Panc1 (cell line): Measurements from ENCODE around the gene IFNL3. TPM values are rescaled to one million over a fixed set of nuclear protein-coding genes. Genes with fewer than 3 reads are reported as not detected.

ENCODE experiments used
- ATAC-seq: fragments of 200-7000 bp; cut with Tn5 transposase; 2 replicates; pipeline ENCODE4 v1.9.1; 2020; ENCODE audit warnings: mild to moderate bottlenecking, moderate library complexity
- BruUV-seq: library from RNA; stranded (reverse); fragments of 400-500 nt; replicated peaks from 2 replicates; lab custom pipeline; 2021; lab: Mats Ljungman, UMichigan
- CTCF ChIA-PET: fragments of 300-600 bp; sonication (Branson Sonifier 250); formaldehyde crosslinking; loops from one replicate; lab custom pipeline; 2022; ENCODE audit warnings: antibody characterized with exemption; lab: Charles Lee
- POLR2A ChIA-PET: fragments of 300-600 bp; sonication (Branson Sonifier 250); formaldehyde crosslinking; loops from one replicate; lab custom pipeline; 2022; ENCODE audit warnings: antibody characterized with exemption; lab: Charles Lee
- DNase-seq: peaks from one replicate; pipeline ENCODE4 v3.0.0-alpha.2; 2010; ENCODE audit warnings: low read depth, low spot score
- H3K27ac ChIP-seq: 2 replicates; pipeline ENCODE4 v1.5.1; 2011; ENCODE audit warnings: mild to moderate bottlenecking, low read length, inconsistent platforms
- H3K27me3 ChIP-seq: fragments of 200-500 bp; sonication (Bioruptor generic); 2 replicates; pipeline ENCODE4 v1.6.0; 2014; ENCODE audit warnings: low read length, inconsistent platforms; ENCODE audit not compliant: control insufficient read depth, insufficient read depth
- H3K36me3 ChIP-seq: fragments of 200-500 bp; sonication (Bioruptor generic); 2 replicates; pipeline ENCODE4 v1.5.1; 2014; ENCODE audit warnings: inconsistent platforms, mild to moderate bottlenecking, low read length, moderate library complexity; ENCODE audit not compliant: control insufficient read depth, insufficient read depth
- H3K4me1 ChIP-seq: 2 replicates; pipeline ENCODE4 v1.5.1; 2011; ENCODE audit warnings: inconsistent platforms, mild to moderate bottlenecking, low read length, moderate library complexity; ENCODE audit not compliant: control insufficient read depth, insufficient read depth
- H3K4me3 ChIP-seq, 2 experiments: 2 replicates each; pipeline ENCODE4 v1.5.1; 2011 to 2012; ENCODE audit warnings: low read depth in 2 of 2, low read length in 2 of 2, mild to moderate bottlenecking in 2 of 2, inconsistent platforms in 1 of 2, moderate library complexity in 1 of 2
- H3K9me3 ChIP-seq: fragments of 200-500 bp; sonication (Bioruptor generic); 2 replicates; pipeline ENCODE4 v1.5.1; 2014; ENCODE audit warnings: low read depth, mild to moderate bottlenecking, inconsistent platforms, low read length, moderate library complexity; ENCODE audit not compliant: control insufficient read depth, insufficient read depth
- POLR2AphosphoS5 ChIP-seq: IDR thresholded peaks from 2 replicates; pipeline ENCODE4 v1.6.1; 2012; ENCODE audit warnings: mild to moderate bottlenecking, low read depth, low read length, moderate library complexity
- SIN3A ChIP-seq: IDR thresholded peaks from 2 replicates; pipeline ENCODE4 v1.6.1; 2012; ENCODE audit warnings: low read depth, mild to moderate bottlenecking, low read length, moderate library complexity, borderline replicate concordance; ENCODE audit not compliant: insufficient read depth
- TCF7L2 ChIP-seq: IDR thresholded peaks from 2 replicates; pipeline ENCODE4 v1.6.1; 2011; ENCODE audit warnings: mild to moderate bottlenecking, low read depth, low read length, inconsistent platforms
- in situ Hi-C: cut with HindIII; loops from 2 replicates; pipeline ENCODE4 v1.10.0; 2016; ENCODE audit warnings: low sequenced_read_pairs, low pct_unique_long_range_greater_than_20kb
- intact Hi-C: fragments of 100-400 bp; cut with micrococcal nuclease; formaldehyde crosslinking; loops from one replicate; pipeline ENCODE4 v1.10.0; 2022; ENCODE audit not compliant: unreplicated experiment
- total RNA-seq: library from RNA; stranded (reverse); gene quantifications from one replicate; pipeline ENCODE4 v1.2.1, GENCODE V29; 2021; ENCODE audit not compliant: unreplicated experiment
- TF ChIP-seq, protein P1 (sequence below), 2 experiments: IDR thresholded peaks; 2 replicates each; pipeline ENCODE4 v1.6.1; 2011 to 2012; ENCODE audit warnings: low read depth in 2 of 2, control low read depth in 1 of 2, low read length in 1 of 2, mild to moderate bottlenecking in 1 of 2, moderate library complexity in 1 of 2; ENCODE audit not compliant: insufficient read depth in 1 of 2
- TF ChIP-seq, protein P2 (sequence below): fragments of 450-650 bp; IDR thresholded peaks from 2 replicates; pipeline ENCODE4 v1.5.1; 2017; ENCODE audit warnings: mild to moderate bottlenecking

IFNL3 gene
- total RNA-seq, 1 experiment from 2014 or later, result not detected

DNA sequence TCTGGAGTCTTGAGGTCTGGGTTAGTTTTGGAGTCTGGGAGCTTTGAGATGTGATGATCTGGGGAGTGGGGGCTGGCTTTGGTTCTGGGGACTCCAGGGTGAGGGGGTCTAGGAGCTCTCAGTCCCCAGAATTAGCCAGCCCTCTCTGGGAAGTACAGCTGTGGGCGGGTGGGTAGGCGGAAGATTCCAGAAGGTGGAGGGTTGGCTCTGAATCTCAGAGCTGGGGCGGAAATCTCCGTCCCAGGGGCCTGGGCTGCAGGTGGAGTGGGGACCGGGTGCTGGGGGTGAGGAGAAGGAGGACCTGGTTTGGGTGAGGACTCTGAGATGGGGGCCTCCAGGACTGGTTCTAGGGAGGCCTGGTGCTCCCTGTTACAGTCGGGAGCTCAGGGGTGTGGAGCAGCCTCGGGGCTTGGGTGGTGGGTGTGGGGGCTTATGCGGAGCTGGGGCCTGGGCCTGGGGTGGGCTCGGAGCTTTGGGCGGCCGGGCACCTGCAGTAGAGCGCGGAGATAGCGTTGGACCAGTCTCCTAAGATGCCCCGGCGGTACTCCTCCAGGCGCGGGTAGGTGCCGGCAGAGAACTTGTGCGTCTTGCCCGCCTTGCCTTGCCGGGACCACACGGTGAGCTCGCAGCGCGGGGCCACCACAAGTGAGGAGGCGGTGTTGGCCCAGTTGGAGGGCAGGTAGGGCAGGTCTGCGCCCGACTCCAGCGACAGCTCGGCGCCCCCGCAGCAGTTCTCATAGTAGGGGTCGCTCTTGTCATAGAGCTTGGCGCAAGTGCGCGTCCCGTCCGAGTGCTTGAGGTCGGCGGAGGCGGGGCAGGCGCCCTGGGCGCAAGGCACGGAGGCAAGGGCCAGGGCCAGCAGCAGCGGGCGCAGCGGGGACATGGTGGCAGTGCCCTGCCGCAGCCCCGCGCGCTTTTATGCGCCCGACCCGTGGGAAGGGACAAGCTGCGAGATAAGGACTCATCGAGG is 41.1 kb downstream of the IFNL3 start, which contains the start of gene SYCN:
SYCN (minus strand) TSS at position 892 of the 970 bp plus-strand sequence; CDS start at position 883, 9 bp downstream.
- Histone ChIP-seq H3K9me3 (no peaks in the 10 kb centered on the region), H3K36me3 (no peaks in the 10 kb centered on the region), H3K27me3 (peaks cover 3% of the 10 kb centered on the region; the same call in 1 of the 2 replicates), H3K4me1 (peaks cover 5% of the 10 kb centered on the region), H3K27ac (no peak within 1 kb of the TSS), H3K4me3 (peak within 1 kb of the TSS in 1 of 2 experiments; percentile 10; a peak in 1 of 4 replicates)
- intact Hi-C loops (no loop called here), in situ Hi-C loops (no loop called here)
- TF ChIP-seq POLR2AphosphoS5 (no peak), SIN3A (no peak), TCF7L2 (no peak)
- TF ChIP-seq, protein P1, sequence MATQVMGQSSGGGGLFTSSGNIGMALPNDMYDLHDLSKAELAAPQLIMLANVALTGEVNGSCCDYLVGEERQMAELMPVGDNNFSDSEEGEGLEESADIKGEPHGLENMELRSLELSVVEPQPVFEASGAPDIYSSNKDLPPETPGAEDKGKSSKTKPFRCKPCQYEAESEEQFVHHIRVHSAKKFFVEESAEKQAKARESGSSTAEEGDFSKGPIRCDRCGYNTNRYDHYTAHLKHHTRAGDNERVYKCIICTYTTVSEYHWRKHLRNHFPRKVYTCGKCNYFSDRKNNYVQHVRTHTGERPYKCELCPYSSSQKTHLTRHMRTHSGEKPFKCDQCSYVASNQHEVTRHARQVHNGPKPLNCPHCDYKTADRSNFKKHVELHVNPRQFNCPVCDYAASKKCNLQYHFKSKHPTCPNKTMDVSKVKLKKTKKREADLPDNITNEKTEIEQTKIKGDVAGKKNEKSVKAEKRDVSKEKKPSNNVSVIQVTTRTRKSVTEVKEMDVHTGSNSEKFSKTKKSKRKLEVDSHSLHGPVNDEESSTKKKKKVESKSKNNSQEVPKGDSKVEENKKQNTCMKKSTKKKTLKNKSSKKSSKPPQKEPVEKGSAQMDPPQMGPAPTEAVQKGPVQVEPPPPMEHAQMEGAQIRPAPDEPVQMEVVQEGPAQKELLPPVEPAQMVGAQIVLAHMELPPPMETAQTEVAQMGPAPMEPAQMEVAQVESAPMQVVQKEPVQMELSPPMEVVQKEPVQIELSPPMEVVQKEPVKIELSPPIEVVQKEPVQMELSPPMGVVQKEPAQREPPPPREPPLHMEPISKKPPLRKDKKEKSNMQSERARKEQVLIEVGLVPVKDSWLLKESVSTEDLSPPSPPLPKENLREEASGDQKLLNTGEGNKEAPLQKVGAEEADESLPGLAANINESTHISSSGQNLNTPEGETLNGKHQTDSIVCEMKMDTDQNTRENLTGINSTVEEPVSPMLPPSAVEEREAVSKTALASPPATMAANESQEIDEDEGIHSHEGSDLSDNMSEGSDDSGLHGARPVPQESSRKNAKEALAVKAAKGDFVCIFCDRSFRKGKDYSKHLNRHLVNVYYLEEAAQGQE (IDR thresholded peaks at IDR 0.05; ENCODE audit: insufficient read depth in 1 of 2, low read depth in 2 of 2, low read length in 1 of 2), result no peak
- TF ChIP-seq, protein P2, sequence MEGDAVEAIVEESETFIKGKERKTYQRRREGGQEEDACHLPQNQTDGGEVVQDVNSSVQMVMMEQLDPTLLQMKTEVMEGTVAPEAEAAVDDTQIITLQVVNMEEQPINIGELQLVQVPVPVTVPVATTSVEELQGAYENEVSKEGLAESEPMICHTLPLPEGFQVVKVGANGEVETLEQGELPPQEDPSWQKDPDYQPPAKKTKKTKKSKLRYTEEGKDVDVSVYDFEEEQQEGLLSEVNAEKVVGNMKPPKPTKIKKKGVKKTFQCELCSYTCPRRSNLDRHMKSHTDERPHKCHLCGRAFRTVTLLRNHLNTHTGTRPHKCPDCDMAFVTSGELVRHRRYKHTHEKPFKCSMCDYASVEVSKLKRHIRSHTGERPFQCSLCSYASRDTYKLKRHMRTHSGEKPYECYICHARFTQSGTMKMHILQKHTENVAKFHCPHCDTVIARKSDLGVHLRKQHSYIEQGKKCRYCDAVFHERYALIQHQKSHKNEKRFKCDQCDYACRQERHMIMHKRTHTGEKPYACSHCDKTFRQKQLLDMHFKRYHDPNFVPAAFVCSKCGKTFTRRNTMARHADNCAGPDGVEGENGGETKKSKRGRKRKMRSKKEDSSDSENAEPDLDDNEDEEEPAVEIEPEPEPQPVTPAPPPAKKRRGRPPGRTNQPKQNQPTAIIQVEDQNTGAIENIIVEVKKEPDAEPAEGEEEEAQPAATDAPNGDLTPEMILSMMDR, result no peak
- ATAC-seq (peak; percentile 31), DNase-seq (no peak)
- ChIA-PET CTCF (interaction anchor here (0.6 to 1.5 kb wide), 12 partner anchors 9 to 566 kb away, joined by 3 to 14 read pairs (median 3); no protein-coding TSS in a partner anchor), POLR2A (interaction anchor here (0.5 to 0.7 kb wide), 4 partner anchors 8 to 214 kb away, joined by 3 to 7 read pairs (median 5); partner anchors contain the start of gene SAMD4B)
- BruUV-seq, result no TSS peak

DNA sequence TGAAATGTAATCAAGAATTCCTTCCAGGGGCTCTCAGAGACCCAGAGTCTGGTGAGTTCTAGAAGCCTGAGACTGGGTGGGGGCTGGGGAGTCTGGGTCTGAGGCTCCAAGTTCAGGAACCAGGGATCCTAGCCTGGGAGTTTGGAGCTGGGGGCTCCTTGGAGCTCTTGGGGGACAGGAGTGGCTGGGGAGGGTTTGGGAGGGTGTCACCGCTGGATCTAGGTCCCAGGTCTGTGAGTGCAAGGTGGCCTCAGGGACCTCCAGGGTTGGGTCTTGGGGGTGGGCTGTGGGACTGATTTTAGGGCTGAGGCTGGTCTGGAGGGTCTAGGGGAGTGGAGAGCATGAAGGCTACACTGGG is 41.8 kb downstream of the IFNL3 start:
- TF ChIP-seq, protein P1 (IDR thresholded peaks at IDR 0.05; ENCODE audit: insufficient read depth in 1 of 2, low read depth in 2 of 2, low read length in 1 of 2), result no peak
- TF ChIP-seq TCF7L2 (no peak), POLR2AphosphoS5 (no peak), SIN3A (no peak)
- TF ChIP-seq, protein P2, result no peak
- CTCF ChIA-PET, result interaction anchor here (0.5 to 1.5 kb wide), 3 partner anchors 9 to 589 kb away, joined by 4 to 7 read pairs (median 4); no protein-coding TSS in a partner anchor
- in situ Hi-C loops (no loop called here), intact Hi-C loops (no loop called here)
- Histone ChIP-seq H3K4me1 (peaks cover 5% of the 10 kb centered on the region), H3K9me3 (no peaks in the 10 kb centered on the region), H3K27ac (no peak overlapping the region), H3K36me3 (no peaks in the 10 kb centered on the region), H3K27me3 (peaks cover 3% of the 10 kb centered on the region; the same call in 1 of the 2 replicates), H3K4me3 (no peak overlapping the region)
- POLR2A ChIA-PET, result interaction anchor here (0.6 to 1.1 kb wide), 3 partner anchors 9 to 139 kb away, joined by 5 to 10 read pairs (median 7); partner anchors contain the start of gene SAMD4B
- ATAC-seq (no peak), DNase-seq (no peak)
- BruUV-seq, result no TSS peak
